ENCODE measurements around the gene CLEC4D.
A peak's percentile ranks its signal among the peaks of the same experiment; 100 is the strongest.
"Not testable (repeated sequence)": the region's sequence is repeated elsewhere in the genome, so short reads cannot be mapped to it uniquely, and the experiment has no call there.

The CLEC4D gene

DNA sequence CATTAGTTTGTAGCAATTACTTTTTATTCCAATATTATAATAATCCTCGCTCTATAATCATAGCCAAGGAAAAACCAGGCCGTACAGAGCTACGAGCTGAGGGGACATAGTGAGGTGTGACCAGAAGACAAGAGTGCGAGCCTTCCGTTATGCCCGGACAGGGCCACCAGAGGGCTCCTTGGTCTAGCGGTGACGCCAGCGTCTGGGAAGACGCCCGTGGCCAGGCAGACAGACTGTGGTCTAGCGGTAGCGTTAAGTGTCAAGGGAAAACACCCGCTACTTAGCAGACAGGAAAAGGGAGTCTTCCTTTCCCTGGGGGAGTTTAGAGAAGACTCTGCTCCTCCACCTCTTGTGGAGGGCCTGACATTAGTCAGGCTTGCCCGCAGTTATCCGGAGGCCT, 24.5 kb downstream of the CLEC4D start:
- DNase-seq: not testable (repeated sequence)

GRCh38 chr12:8540831-8541230, 27.5 kb downstream of the CLEC4D start, which contains the start of gene CLEC4E:
Gene CLEC4E, minus strand, starts transcription at chr12:8540905. Its CDS starts 108 bp downstream, at chr12:8540797.
- DNase-seq: peak in 1 of 2 donors; percentile 1

- no peak for DNase-seq
Measured at GRCh38 chr12:8541562-8541961, 28.3 kb downstream of the CLEC4D start.

GRCh38 chr12:8544295-8544694, 31.0 kb downstream of the CLEC4D start:
- DNase-seq: peak; percentile 68 to 74

GRCh38 chr12:8546591-8546990, 33.3 kb downstream of the CLEC4D start:
- DNase-seq: no peak

- DNase-seq: no peak
Measured at GRCh38 chr12:8547645-8548044, 34.3 kb downstream of the CLEC4D start.

GRCh38 chr12:8548192-8548591, 34.9 kb downstream of the CLEC4D start:
- DNase-seq: no peak

- DNase-seq: no peak
Measured at GRCh38 chr12:8549381-8549780, 36.1 kb downstream of the CLEC4D start.

- no peak for DNase-seq
Measured at GRCh38 chr12:8553088-8553627, 39.9 kb downstream of the CLEC4D start.

GRCh38 chr12:8554451-8555195, 41.3 kb downstream of the CLEC4D start:
- no peak for DNase-seq

GRCh38 chr12:8556531-8557097, 43.3 kb downstream of the CLEC4D start:
- no peak for DNase-seq

DNA sequence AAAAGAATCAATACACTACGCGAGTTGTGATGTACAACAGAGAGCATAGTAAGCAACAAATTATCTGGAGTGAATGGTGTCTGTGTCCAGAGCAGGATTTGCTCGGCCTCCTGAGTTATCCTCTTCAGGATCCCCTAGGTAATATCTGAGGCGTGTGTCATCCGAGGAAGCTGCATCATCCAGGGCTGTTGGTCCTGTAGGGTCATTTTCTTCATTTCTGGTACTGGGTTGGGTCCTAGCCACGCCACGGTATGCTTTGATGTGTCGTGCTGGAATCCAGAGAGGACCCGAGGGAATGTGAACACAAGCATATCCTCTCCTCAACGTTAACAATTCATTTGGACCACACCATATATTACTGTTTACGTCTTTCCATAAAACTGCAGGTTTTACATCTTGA, 46.4 kb downstream of the CLEC4D start:
- DNase-seq: no peak

DNA sequence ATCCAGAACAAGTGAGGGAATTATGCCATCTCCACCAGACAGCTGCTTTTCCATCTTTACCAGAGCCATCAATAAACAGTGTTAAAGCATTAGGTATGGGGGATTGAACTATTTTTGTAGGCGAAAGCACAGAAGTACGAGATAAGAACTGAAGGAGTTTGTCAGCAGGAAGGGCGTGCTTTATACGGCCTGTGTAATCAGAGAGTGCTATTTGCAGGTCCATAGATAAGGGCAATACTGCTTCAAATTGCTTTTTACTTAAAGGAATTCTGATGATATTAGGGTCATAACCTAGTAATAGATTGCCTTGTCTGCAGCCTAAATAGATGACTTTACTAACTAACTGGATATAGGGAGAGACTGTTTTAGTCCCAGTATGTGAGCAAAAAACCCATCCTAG, 47.7 kb downstream of the CLEC4D start:
- DNase-seq: no peak

GRCh38 chr12:8562310-8562709, 49.0 kb downstream of the CLEC4D start:
- DNase-seq: no peak

DNA sequence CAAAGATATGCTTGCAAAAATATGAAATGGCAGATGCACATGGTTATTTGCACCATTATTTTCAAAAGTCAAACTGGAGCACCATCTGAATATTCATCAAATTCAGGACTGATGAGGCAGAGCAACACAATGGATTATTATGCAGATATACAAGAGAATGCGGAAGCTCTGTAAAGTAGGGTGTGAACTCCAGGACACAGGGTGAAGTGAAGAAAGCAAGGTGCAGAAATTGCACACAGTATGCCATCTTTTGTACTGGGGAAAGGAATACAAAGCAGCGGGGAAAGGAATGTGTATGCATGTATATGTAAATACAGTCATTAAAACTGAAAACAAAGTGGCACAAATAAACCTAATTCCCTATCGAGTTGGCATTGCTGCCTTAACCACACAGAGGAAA, 50.1 kb downstream of the CLEC4D start:
- DNase-seq: no peak

- no peak for DNase-seq
Measured at GRCh38 chr12:8564656-8565055, 51.4 kb downstream of the CLEC4D start.

- not testable (repeated sequence) for DNase-seq
Measured at GRCh38 chr12:8566052-8566451, 52.7 kb downstream of the CLEC4D start.

GRCh38 chr12:8566525-8566924, 53.2 kb downstream of the CLEC4D start:
- DNase-seq: no peak
